Measurements from ENCODE around the gene FAM124B. TPM values are rescaled to one million over a fixed set of nuclear protein-coding genes. Genes with fewer than 3 reads are reported as not detected.

FAM124B gene
- total RNA-seq, 4 donors from 2014 or later = 0.30 to 5.2 (median 1.1) TPM

- 76% methylated on average over 4 of the region's 4 CpGs for WGBS
- TF ChIP-seq POLR2AphosphoS5 (IDR thresholded peaks at IDR 0.05) = no peak
- TF ChIP-seq CTCF (IDR thresholded peaks at IDR 0.05) = no peak
- TF ChIP-seq POLR2A (IDR thresholded peaks at IDR 0.05) = no peak
- no peak for TF ChIP-seq EP300 (IDR thresholded peaks at IDR 0.05)
- H3K4me1 ChIP-seq = no peaks in the 10 kb centered on the region
- no peak overlapping the region for H3K4me3 ChIP-seq
- no peaks in the 10 kb centered on the region for H3K9me3 ChIP-seq
- H3K27ac ChIP-seq = no peak overlapping the region
- no peaks in the 10 kb centered on the region for H3K27me3 ChIP-seq
- DNase-seq (ENCODE audit: low spot score in 2 of 2) = no peak
- H3K36me3 ChIP-seq = no peaks in the 10 kb centered on the region
Measured at GRCh38 chr2:224427471-224427870, 25.6 kb upstream of the FAM124B start.

GRCh38 chr2:224426656-224427055 is 24.7 kb upstream of the FAM124B start:
- no peak for DNase-seq (ENCODE audit: low spot score in 2 of 2)
- Histone ChIP-seq H3K4me3 (no peak overlapping the region), H3K9me3 (no peaks in the 10 kb centered on the region), H3K36me3 (no peaks in the 10 kb centered on the region), H3K27me3 (no peaks in the 10 kb centered on the region), H3K4me1 (no peaks in the 10 kb centered on the region), H3K27ac (no peak overlapping the region)
- WGBS = 81% methylated on average over 3 of the region's 3 CpGs
- TF ChIP-seq CTCF (IDR thresholded peaks at IDR 0.05) (no peak), POLR2AphosphoS5 (IDR thresholded peaks at IDR 0.05) (no peak), POLR2A (IDR thresholded peaks at IDR 0.05) (no peak), EP300 (IDR thresholded peaks at IDR 0.05) (no peak)

GRCh38 chr2:224421065-224421464 is 19.2 kb upstream of the FAM124B start:
- H3K36me3 ChIP-seq = no peaks in the 10 kb centered on the region
- no peak overlapping the region for H3K4me3 ChIP-seq
- DNase-seq (ENCODE audit: low spot score in 2 of 2) = no peak
- peaks cover 10% of the 10 kb centered on the region for H3K4me1 ChIP-seq
- TF ChIP-seq POLR2A (IDR thresholded peaks at IDR 0.05) = no peak
- TF ChIP-seq POLR2AphosphoS5 (IDR thresholded peaks at IDR 0.05) = no peak
- TF ChIP-seq EP300 (IDR thresholded peaks at IDR 0.05) = no peak
- TF ChIP-seq CTCF (IDR thresholded peaks at IDR 0.05) = no peak
- no peaks in the 10 kb centered on the region for H3K9me3 ChIP-seq
- H3K27me3 ChIP-seq = no peaks in the 10 kb centered on the region
- WGBS = 92% methylated on average over 2 of the region's 2 CpGs
- H3K27ac ChIP-seq = no peak overlapping the region

- Histone ChIP-seq H3K27ac (no peak overlapping the region), H3K27me3 (no peaks in the 10 kb centered on the region), H3K4me1 (peaks cover 11% of the 10 kb centered on the region), H3K4me3 (no peak overlapping the region), H3K9me3 (no peaks in the 10 kb centered on the region), H3K36me3 (no peaks in the 10 kb centered on the region)
- TF ChIP-seq CTCF (IDR thresholded peaks at IDR 0.05) = no peak
- no peak for TF ChIP-seq POLR2A (IDR thresholded peaks at IDR 0.05)
- no peak for DNase-seq (ENCODE audit: low spot score in 2 of 2)
- 96% methylated on average over 4 of the region's 4 CpGs for WGBS
Measured at GRCh38 chr2:224417947-224418346, 16.0 kb upstream of the FAM124B start.

GRCh38 chr2:224417361-224417729 is 15.4 kb upstream of the FAM124B start:
- 39% methylated on average over 1 of the region's 1 CpG for WGBS
- no peaks in the 10 kb centered on the region for H3K36me3 ChIP-seq
- H3K9me3 ChIP-seq = no peaks in the 10 kb centered on the region
- H3K4me1 ChIP-seq = peaks cover 17% of the 10 kb centered on the region
- no peak for TF ChIP-seq POLR2AphosphoS5 (IDR thresholded peaks at IDR 0.05)
- DNase-seq (ENCODE audit: low spot score in 2 of 2) = no peak
- no peak overlapping the region for H3K27ac ChIP-seq
- H3K27me3 ChIP-seq = no peaks in the 10 kb centered on the region
- H3K4me3 ChIP-seq = no peak overlapping the region

- DNase-seq (ENCODE audit: low spot score in 2 of 2) = no peak
- Histone ChIP-seq H3K9me3 (no peaks in the 10 kb centered on the region), H3K4me3 (no peak overlapping the region), H3K27me3 (no peaks in the 10 kb centered on the region), H3K36me3 (no peaks in the 10 kb centered on the region), H3K4me1 (peaks cover 20% of the 10 kb centered on the region), H3K27ac (peak overlapping the region; percentile 20)
- WGBS = 82% methylated on average over 5 of the region's 5 CpGs
- TF ChIP-seq POLR2A (IDR thresholded peaks at IDR 0.05) = no peak
- no peak for TF ChIP-seq EP300 (IDR thresholded peaks at IDR 0.05)
- no peak for TF ChIP-seq POLR2AphosphoS5 (IDR thresholded peaks at IDR 0.05)
- TF ChIP-seq CTCF (IDR thresholded peaks at IDR 0.05) = no peak
Measured at GRCh38 chr2:224416656-224417360, 14.9 kb upstream of the FAM124B start.

All from suprapubic skin (tissue), 4 donors.